Upper lobe of left lung (tissue), 6 donors: Measurements from ENCODE around the gene LGR4. TPM values are rescaled to one million over a fixed set of nuclear protein-coding genes. Genes with fewer than 3 reads are reported as not detected.

Source experiments
- ATAC-seq, 2 donors: fragments of 200-7000 bp; cut with Tn5 transposase; one replicate each; pipeline ENCODE4 v1.9.1; 2022; ENCODE audit warnings: mild to moderate bottlenecking in 2 of 2, moderate library complexity in 2 of 2; ENCODE audit not compliant: low FRiP score in 2 of 2
- DNase-seq, 2 donors: peaks; one replicate each; pipeline ENCODE4 v3.0.0-alpha.2; 2019 to 2020
- H3K27ac ChIP-seq, 4 donors: fragments of 200-600 bp; sonication (generic); one replicate each; pipeline ENCODE4 v1.5.1; 2016 to 2019
- H3K27me3 ChIP-seq, 4 donors: fragments of 200-600 bp; sonication (generic); one replicate each; pipeline ENCODE4 v1.5.1; 2017 to 2019
- H3K36me3 ChIP-seq, 4 donors: fragments of 200-600 bp; sonication (generic); one replicate each; pipeline ENCODE4 v1.5.1; 2016 to 2019
- H3K4me1 ChIP-seq, 4 donors: fragments of 200-600 bp; sonication (generic); one replicate each; pipeline ENCODE4 v1.5.1; 2018 to 2019
- H3K4me3 ChIP-seq, 4 donors: fragments of 200-600 bp; sonication (generic); one replicate each; pipeline ENCODE4 v1.5.1; 2017 to 2019; ENCODE audit warnings: mild to moderate bottlenecking in 2 of 4, moderate library complexity in 1 of 4
- H3K9me3 ChIP-seq, 4 donors: fragments of 200-600 bp; sonication (generic); one replicate each; pipeline ENCODE4 v1.5.1; 2018 to 2019
- EP300 ChIP-seq, 4 donors: sonication (generic); formaldehyde crosslinking; IDR thresholded peaks; one replicate each; pipeline ENCODE4 v1.5.1; 2017; ENCODE audit warnings: antibody characterized with exemption in 4 of 4, control low read depth in 2 of 4
- POLR2A ChIP-seq, 4 donors: fragments of 450-650 bp; IDR thresholded peaks; one replicate each; pipeline ENCODE4 v1.5.1; 2016 to 2017; ENCODE audit warnings: antibody characterized with exemption in 4 of 4, mild to moderate bottlenecking in 2 of 4
- POLR2AphosphoS5 ChIP-seq, 2 donors: sonication (generic); formaldehyde crosslinking; IDR thresholded peaks; one replicate each; pipeline ENCODE4 v1.5.1; 2017; ENCODE audit warnings: antibody characterized with exemption in 2 of 2
- WGBS, 2 donors: methylation state at CpG; one replicate each; pipeline ENCODE4 v1.1.5; 2017 to 2018; 5-methylcytosine and 5-hydroxymethylcytosine counted together
- total RNA-seq, 6 donors: library from RNA; depleted of rRNA in 4 of 6; stranded (reverse); fragments of >200 nt in 4 of 6; gene quantifications; one replicate each; pipeline versions ENCODE4 v1.1.0 to v1.2.1, GENCODE V29; 2016 to 2021
- TF ChIP-seq, protein P1 (sequence below), 6 experiments: fragments of 450-650 bp in 4 of 6; fragments of 200-600 bp in 2 of 6; sonication (generic) in 2 of 6; IDR thresholded peaks; one replicate each; pipeline ENCODE4 v1.5.1; 2016 to 2019; ENCODE audit warnings: antibody characterized with exemption in 6 of 6
- donor health status: DM: no; HTN: no; CAD: no; lungs with moderate emphysema.
- donor health status: DM: no; HTN: yes; CAD: no; lungs with severe emphysema.

The LGR4 gene
- total RNA-seq, 6 donors from 2014 or later = 3.1 to 20.2 (median 6.0) TPM

GRCh38 chr11:27390318-27391295 is 82.0 kb downstream of the LGR4 start:
- H3K27me3 ChIP-seq = no peaks in the 10 kb centered on the region
- H3K9me3 ChIP-seq = no peaks in the 10 kb centered on the region
- DNase-seq = no peak
- no peak for TF ChIP-seq POLR2A (IDR thresholded peaks at IDR 0.05)
- no peaks in the 10 kb centered on the region for H3K36me3 ChIP-seq
- no peak overlapping the region for H3K27ac ChIP-seq
- H3K4me1 ChIP-seq = peaks cover 0 to 12% (median 5%) of the 10 kb centered on the region in 4 donors
- WGBS, 2 donors = 79 to 88% methylated on average over 6 of the region's 6 CpGs
- H3K4me3 ChIP-seq = no peak overlapping the region
- ATAC-seq = no peak

DNA sequence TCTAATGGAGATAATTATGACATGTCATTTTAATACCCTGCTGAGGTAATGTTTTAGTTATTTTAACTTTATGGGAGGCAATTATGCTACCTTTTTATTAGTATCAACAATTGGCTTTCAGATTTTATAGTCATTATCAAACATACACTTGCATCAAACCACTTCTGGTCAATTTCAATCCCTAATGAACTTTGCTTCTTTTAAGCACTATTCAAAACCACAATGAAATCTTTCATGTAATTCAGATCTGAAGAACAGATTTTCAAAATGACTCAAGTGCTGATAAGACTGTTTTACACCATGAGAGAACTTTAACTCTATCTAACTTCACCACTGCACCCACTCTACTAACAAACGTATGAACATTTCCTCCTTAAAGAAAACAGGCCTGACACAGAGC is 83.7 kb downstream of the LGR4 start:
- TF ChIP-seq POLR2AphosphoS5 (IDR thresholded peaks at IDR 0.05) = no peak
- TF ChIP-seq EP300 (IDR thresholded peaks at IDR 0.05) = no peak
- no peak for DNase-seq
- H3K4me3 ChIP-seq = no peak overlapping the region
- no peaks in the 10 kb centered on the region for H3K27me3 ChIP-seq
- no peaks in the 10 kb centered on the region for H3K9me3 ChIP-seq
- H3K4me1 ChIP-seq = no peaks in the 10 kb centered on the region
- peaks cover 0 to 4% (median 0%) of the 10 kb centered on the region in 4 donors for H3K36me3 ChIP-seq
- no peak for ATAC-seq
- no peak overlapping the region for H3K27ac ChIP-seq
- WGBS, 2 donors = 52 to 60% methylated on average over 1 of the region's 1 CpG

GRCh38 chr11:27388001-27388400 is 84.6 kb downstream of the LGR4 start:
- Histone ChIP-seq H3K36me3 (peaks cover 0 to 4% (median 0%) of the 10 kb centered on the region in 4 donors), H3K27ac (no peak overlapping the region), H3K27me3 (no peaks in the 10 kb centered on the region), H3K4me1 (no peaks in the 10 kb centered on the region), H3K9me3 (no peaks in the 10 kb centered on the region), H3K4me3 (no peak overlapping the region)
- 20 to 25% methylated on average over 2 of the region's 2 CpGs for WGBS, 2 donors
- DNase-seq = no peak
- ATAC-seq = no peak
- no peak for TF ChIP-seq POLR2AphosphoS5 (IDR thresholded peaks at IDR 0.05)
- no peak for TF ChIP-seq POLR2A (IDR thresholded peaks at IDR 0.05)
- TF ChIP-seq, protein P1, sequence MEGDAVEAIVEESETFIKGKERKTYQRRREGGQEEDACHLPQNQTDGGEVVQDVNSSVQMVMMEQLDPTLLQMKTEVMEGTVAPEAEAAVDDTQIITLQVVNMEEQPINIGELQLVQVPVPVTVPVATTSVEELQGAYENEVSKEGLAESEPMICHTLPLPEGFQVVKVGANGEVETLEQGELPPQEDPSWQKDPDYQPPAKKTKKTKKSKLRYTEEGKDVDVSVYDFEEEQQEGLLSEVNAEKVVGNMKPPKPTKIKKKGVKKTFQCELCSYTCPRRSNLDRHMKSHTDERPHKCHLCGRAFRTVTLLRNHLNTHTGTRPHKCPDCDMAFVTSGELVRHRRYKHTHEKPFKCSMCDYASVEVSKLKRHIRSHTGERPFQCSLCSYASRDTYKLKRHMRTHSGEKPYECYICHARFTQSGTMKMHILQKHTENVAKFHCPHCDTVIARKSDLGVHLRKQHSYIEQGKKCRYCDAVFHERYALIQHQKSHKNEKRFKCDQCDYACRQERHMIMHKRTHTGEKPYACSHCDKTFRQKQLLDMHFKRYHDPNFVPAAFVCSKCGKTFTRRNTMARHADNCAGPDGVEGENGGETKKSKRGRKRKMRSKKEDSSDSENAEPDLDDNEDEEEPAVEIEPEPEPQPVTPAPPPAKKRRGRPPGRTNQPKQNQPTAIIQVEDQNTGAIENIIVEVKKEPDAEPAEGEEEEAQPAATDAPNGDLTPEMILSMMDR (IDR thresholded peaks at IDR 0.05) = no peak
- TF ChIP-seq EP300 (IDR thresholded peaks at IDR 0.05) = no peak

DNA sequence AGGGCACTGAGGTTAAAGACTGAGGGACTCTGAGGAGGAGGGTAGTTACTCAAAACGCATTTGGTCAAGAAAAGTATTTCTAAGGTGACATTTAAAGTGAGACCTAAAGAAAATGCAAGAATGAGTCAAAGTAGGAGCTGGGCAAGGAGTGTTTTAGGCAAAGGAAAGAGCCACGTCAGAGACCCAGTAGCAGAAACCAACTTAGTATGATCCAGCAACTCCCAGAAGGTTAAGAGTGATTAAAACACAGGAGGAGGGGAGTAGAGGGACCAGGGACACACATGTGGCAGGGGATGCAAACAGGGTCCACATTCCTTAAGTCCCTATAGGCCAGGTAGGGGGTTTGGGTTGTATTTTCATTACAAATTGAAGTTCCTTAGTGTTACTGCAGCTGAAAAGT is 85.2 kb downstream of the LGR4 start:
- H3K4me3 ChIP-seq = no peak overlapping the region
- WGBS, 2 donors = 31 to 39% methylated on average over 2 of the region's 2 CpGs
- H3K4me1 ChIP-seq = no peaks in the 10 kb centered on the region
- H3K27ac ChIP-seq = no peak overlapping the region
- peaks cover 0 to 4% (median 0%) of the 10 kb centered on the region in 4 donors for H3K36me3 ChIP-seq
- ATAC-seq (no peak), DNase-seq (no peak)
- TF ChIP-seq EP300 (IDR thresholded peaks at IDR 0.05) (no peak), POLR2AphosphoS5 (IDR thresholded peaks at IDR 0.05) (no peak), POLR2A (IDR thresholded peaks at IDR 0.05) (no peak)
- TF ChIP-seq, protein P1 (IDR thresholded peaks at IDR 0.05) = no peak
- H3K27me3 ChIP-seq = no peaks in the 10 kb centered on the region
- no peaks in the 10 kb centered on the region for H3K9me3 ChIP-seq

DNA sequence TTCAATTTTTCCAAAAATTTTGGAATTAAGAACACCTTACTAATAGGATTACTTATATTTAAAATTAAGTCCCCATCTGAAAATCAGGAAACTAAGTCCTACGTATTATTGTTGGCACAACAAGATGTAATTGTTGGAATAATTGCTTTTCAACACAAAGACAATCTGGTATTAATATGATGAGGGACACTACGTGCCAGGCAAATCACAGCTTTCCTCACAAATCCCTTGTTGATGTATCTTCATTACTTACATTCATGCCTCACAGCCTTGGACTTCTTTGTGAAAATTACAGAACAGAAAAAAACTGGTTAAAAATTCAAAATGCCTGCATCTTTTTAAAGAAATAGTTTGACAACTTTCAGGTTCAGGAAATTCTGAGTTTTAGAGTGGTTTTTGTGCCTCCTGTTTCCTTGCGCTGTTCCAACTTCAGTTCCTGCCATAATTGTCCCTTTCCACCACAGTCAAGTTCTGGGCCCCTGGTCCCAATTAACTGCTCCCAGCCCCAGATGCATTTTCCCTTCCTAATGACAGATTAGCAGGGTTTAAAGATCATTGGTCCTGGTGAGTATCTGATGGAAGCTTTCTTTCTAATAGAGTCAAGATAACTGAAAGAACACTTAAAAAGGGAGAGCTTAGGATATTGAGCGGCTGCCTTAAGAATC is 86.3 kb downstream of the LGR4 start:
- no peak for ATAC-seq
- WGBS, 2 donors = 87 to 90% methylated on average over 4 of the region's 4 CpGs
- no peak overlapping the region for H3K4me3 ChIP-seq
- peaks cover 0 to 4% (median 0%) of the 10 kb centered on the region in 4 donors for H3K36me3 ChIP-seq
- H3K27me3 ChIP-seq = no peaks in the 10 kb centered on the region
- H3K4me1 ChIP-seq = no peaks in the 10 kb centered on the region
- no peak for DNase-seq
- no peaks in the 10 kb centered on the region for H3K9me3 ChIP-seq
- TF ChIP-seq EP300 (IDR thresholded peaks at IDR 0.05) (no peak), POLR2AphosphoS5 (IDR thresholded peaks at IDR 0.05) (no peak), POLR2A (IDR thresholded peaks at IDR 0.05) (no peak)
- TF ChIP-seq, protein P1 (IDR thresholded peaks at IDR 0.05) = no peak
- no peak overlapping the region for H3K27ac ChIP-seq
